ENCODE results near the gene HELZ.
"Not testable (repeated sequence)": the region's sequence is repeated elsewhere in the genome, so short reads cannot be mapped to it uniquely, and the experiment has no call there.

Gene HELZ

DNA sequence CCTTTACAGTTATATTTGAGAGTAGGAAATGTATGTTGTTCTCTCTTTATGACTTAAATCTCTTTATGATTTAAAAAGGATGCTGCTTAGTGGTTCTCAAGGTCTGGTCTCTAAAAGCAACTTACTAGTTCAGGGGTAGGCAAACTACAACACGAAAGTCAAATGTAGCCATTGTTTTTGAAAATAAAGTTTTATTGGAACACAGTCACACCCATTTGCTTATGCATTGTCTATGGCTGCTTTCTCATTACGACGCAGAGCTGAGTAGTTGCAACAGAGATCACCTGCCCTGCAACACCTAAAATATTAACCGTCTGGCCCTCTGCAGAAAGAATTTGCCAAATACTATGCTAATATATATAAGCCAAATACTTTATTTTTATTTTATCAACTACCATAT, 58.2 kb downstream of the HELZ start:
- DNase-seq (ENCODE audit: low spot score): no peak

DNA sequence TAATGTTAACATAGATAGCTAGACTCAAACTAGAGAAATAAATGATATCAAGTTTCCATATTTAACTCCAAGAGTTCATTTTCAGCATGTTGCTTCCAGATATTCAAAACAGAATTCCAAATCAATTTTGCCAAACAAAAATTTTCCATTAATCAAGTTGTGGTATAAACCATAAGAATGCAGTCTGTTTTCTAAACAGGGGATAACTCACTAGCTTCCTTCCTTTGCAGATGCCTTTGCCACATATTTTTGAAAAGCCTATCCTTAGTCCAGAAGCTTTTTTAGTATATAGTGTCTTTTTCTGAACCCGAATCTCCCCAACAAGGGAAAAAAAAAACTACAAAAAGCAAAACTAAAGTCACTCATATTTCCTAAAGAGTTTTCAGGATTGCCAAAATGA, 61.5 kb downstream of the HELZ start:
- DNase-seq (ENCODE audit: low spot score): peak; percentile 5

DNA sequence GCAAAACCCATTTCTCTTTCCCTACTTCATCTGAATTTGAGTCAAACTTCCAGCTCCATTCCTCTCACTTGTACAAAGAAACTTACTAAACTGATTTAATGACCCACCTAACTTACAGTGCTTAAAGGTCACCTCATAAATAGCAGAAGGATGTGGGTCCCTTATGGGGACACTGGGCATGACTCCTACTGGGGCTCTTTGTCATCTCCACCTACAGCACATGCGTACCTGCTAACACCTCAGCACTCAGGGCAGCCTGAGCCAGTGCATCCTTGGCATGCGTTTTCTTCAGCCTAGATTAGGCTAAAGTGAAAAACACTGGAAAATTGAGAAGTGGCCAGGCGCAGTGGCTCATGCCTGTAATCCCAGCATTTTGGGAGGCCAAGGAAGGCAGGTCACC, 63.2 kb downstream of the HELZ start:
- no peak for DNase-seq (ENCODE audit: low spot score)

DNA sequence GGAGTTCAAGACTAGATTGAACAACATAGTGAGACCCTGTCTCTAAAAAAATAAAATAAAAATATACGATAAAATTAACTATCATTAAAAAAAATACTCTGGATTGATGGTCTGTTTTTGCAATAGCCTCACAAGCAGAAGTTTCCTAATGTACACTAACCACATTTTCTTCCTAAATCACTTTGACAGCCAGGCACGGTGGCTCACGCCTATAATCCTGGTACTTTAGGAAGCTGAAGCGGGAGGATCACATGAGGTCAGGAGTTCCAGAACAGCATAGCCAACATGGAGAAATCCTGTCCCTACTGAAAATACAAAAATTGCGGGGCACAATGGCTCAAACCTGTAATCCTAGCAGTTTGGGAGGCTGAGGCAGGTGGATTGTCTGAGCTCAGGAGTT, 64.7 kb downstream of the HELZ start:
- no peak for DNase-seq (ENCODE audit: low spot score)

DNA sequence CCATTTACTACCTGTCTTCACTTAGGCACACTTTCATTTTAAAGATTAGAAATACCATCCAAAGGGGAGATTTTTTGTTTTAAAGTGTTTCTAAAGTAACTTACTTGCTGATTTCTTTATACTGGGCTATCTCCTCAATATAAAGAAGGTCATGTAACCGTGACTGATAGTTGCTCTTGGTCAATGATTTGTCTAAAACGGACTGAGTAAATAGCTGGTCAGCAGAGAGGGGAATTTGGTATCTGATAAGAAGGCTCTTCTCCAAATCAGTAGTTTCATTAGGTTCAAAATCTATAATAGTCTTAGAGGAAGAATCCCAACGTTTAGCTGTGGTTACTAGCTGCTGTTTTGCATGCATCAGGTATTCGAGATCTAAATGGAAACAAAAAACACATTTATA, 66.4 kb downstream of the HELZ start:
- no peak for DNase-seq (ENCODE audit: low spot score)

DNA sequence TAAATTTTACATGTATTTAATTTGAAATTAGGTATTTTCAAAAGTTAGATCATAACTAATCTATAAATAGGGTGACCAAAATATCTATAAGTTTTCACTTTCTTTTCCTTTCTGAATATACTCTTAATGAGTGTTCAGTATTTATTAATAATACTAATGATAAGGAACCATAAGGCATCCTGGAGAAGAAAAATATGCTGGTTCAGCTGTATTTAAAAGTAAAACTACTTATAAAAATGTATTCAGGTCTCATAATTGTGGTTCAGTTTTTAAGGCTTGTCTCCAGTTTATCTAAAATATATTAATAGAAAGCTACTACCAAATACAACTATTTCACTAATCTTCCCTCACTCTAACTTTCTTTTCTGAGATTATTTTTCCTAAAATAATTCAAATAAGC, 67.3 kb downstream of the HELZ start:
- DNase-seq (ENCODE audit: low spot score): no peak

DNA sequence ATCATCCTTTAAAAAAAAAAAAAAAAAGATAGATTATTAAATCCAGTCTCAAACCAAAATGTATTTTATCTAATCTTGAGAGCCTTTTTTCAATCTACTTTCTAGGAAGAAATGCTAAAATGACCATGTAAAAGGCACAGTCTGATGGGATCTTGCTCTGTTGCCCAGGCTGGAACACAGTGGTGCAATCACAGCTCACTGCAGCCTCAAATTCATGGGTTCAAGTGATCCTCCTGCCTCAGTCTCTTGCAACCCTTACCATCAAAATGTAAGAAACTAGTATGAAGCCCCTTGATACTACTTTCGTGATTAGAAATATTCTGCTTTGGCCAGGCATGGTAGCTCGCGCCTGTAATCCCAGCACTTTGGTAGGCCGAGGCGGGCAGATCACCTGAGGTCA, 70.8 kb downstream of the HELZ start:
- DNase-seq (ENCODE audit: low spot score): no peak

DNA sequence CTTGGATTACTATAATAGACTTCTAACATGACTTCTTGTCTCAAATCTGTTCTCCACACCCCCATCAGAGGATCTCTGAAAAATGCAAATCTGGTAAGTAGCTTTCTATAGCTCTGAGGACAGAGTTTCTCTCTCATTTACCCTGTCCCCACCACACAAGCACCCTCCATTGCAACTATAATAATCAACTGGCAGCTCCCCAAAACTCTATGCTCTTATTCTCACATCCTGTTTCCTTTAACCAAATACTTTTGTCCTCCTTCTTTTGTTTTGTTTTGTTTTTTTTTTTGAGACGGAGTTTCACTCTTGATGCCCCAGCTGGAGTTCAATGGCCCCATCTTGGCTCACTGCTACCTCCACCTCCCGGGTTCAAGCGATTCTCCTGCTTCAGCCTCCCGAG, 73.4 kb downstream of the HELZ start:
- no peak for DNase-seq (ENCODE audit: low spot score)

DNA sequence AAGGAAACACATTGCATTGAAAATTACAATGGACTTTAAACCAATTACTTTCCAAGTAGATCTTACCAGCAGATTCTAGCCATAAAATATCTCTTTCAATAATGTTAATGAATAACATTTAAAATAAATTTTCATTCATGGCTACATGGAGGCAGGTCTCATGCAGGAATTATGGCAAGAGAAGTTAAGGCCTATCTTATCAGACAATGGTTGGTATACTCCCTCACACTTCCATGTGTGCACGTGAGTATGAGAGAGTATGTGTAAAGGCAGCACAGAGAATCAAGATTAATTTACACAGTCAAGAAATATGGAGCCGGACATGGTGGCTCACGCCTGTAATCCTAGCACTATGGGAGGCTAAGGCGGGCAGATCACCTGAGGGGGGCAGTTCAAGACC, 76.5 kb downstream of the HELZ start:
- DNase-seq (ENCODE audit: low spot score): no peak

DNA sequence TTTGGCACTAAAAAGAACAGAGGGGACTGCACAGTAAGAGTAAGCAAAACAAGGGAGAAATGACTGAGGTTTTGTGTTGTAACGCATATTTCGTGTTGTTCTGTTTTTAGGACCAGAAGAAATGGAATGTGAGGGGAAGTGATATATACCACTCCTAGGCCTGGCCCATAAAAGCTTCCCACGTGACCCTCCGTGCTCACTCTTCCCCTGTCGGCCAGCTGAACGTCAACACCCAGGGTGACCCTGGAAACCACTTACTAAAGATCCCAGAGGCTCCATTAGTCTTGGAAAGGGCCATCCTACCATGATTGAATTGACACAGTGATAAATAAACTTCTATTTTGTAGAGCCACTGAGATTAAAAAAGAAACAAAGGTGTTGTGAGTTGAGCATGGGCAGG, 79.8 kb downstream of the HELZ start:
- no peak for DNase-seq (ENCODE audit: low spot score)

DNA sequence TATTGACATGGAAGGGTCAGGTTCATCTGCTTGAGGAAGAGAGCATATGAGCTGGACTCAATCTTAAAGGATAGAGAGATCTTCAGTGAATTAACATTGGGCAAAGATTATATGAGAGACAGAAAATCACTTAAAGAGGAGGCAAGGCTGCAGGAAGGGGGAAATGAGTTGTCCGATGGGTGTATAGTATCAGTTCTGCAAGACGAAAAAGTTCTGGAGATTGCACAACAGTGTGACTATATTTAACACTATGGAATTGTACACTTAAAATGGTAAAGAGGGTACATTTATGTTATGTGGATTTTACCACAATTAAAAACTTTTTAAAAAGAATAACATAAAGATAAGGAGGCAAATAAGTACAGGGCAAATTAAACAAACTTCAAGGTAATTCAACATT, 80.7 kb downstream of the HELZ start:
- no peak for DNase-seq (ENCODE audit: low spot score)

DNA sequence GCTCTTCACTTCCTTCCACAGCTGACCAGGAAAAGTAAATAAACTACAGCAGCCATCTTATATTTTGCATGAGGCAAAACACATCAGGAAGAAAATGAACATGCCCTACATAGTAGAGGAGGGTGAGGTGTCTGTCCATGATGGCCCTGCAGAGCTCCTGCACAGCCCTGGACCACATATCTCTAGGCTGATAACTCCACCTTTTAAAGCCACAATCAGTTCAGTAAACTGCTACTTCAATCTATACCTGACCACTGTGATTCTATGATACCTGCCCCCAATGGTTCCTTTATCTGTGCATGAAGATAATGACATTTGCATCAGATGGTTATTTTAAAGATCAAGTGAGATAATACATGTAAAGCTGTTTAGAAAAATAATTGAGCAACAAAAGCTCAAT, 82.2 kb downstream of the HELZ start:
- DNase-seq (ENCODE audit: low spot score): no peak

DNA sequence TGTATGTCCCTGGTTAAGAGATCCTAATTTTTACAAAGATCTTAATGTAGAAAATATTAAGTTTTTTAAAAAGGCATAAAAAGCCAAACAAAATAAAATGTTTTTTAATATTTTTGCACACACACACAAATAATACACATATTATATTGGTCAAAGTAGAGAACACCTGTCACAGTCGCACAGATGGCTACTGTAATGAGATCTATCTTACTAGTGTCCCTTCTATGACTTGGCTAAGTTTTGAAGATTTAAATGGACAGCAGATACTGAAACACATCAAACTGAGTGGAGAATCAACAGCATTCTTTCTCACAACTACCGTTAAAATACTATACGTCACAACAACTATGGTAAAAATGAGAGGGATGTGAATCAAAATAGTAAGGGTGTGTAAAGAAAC, 83.4 kb downstream of the HELZ start:
- DNase-seq (ENCODE audit: low spot score): no peak

DNA sequence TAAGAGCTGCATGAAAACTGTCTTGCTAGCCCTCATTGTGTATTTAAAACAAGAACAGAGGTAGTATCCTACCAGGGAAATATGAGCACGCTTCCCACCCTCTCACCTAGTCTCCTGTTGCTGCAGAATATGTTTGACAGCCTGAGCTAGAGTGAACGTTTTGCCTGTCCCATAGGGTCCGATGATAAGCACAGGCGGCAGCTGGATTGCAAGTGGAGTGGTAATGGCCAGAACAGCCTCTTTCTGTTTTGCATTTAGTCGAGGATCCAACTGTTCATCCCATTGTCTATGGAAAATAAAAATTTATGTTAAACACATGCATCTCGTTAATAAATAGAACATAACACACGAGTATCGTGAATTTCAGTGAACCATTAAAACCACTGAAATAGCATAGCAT, 84.2 kb downstream of the HELZ start:
- no peak for DNase-seq (ENCODE audit: low spot score)

DNA sequence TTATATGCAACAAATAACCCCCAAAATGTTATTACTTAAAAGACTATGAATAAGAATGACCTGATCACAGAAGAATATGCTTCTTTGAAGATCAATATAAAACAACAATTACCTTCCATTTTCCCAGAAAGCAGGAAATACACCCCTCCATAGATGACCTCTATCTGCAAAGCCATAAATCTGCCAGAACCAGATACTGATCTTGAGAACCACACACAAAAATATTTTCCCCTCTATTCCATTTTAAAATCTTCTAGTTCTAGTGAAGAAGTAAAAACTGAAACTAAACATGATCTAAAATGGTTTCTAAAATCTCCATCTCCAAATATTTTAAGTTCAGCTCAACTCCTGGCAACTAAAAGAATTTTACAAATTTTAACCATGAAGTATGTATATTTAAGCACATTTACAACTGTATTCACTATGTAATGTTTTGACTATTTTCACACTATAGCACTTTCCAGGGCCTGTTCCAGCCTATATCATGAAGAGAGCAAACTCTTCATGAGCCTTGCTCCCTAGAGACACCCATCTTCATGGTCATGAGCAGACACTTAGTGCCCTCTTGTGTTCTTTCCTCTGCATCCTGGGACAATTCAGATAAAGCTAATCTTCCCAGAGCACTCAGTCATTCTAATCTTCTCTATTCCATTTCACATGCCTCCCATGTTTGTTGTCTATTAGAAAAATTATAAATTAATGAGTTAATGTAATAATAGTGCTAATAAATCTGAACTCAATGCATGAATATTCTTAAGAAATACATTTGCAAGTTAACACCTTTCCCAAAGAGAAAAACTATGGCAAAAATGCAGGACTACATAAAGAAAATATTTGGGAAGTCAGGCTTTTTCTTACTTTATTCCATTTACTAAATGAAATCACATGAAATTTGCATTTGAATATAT, 87.0 kb downstream of the HELZ start:
- no peak for DNase-seq (ENCODE audit: low spot score)

DNA sequence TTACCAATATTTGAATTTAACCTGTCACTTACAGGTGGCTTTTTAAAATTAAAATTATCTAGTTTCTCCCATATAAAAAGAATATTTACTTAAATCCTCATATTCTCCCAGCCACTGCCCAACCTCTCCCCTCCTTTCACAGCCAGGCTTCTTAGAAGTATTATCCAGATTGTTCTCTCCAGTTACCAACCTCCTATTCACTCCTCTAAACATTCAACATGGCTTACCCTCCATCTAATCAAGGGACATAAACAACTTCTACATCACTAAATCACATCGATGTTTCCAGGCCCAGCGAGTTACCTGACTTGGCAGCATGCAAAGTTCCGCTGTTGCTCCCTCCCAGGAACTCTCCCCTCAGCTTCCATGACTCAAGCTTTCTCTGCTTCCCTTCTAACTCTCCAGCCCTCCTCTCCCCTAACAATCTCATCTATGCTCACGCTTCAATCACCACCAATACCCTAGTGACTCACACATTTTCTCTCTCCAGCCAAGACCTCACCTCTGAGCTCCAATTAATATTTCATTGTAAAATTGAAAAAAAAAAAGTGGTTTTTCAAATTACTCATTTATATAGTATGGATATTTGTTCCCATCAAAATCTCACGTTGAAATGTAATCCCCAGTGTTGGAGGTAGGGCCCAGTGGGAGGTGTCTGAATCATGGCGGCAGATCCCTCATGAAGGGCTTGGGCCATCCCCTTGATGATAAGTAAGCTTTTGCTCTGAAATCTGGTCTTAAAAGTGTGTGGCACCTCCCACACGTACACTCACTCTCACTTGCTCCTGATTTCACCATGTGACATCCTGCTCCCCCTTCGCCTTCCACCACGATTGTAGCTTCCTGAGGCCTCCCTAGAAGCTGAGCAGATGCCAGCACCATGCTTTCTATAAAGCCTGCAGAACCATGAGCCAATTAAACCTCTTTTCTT, 88.5 kb downstream of the HELZ start:
- no peak for DNase-seq (ENCODE audit: low spot score)

DNA sequence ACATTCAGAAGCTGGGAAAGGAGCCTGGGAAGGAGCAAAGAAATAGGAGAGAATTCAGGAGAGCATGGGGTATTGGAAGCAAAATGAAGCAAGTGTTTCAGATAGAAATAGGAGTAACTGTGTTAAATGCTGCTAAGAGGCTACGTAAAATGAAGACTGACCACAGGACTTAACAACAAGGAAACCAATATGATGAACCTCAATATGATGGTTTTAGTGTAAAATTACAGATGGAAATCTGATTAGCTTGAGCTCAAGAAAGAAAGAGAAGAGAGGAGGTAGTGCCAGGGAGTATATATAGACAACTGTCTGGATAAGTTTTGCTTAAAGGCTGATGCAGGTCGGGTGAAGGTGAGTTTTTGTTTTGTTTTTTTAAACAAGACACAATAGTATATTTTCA, 92.2 kb downstream of the HELZ start:
- DNase-seq (ENCODE audit: low spot score): no peak

DNA sequence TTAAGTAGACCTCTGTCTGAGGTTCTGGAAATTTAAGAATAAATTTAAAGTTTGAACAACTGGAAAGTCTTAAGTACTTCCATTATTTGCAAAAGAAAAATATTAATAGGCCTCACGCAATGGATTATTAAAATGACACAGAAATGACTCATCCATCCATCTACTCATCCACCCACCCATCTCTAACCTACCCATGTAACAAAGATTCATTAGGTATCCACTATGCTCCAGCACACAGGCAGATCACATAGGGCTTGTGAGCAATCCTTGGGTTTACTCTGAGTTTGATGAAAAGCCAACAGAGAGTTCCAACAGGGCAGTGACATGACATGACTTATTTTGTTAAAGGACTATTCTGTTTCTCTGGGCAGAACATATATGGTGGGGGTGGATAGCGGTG, 93.3 kb downstream of the HELZ start:
- no peak for DNase-seq (ENCODE audit: low spot score)

DNA sequence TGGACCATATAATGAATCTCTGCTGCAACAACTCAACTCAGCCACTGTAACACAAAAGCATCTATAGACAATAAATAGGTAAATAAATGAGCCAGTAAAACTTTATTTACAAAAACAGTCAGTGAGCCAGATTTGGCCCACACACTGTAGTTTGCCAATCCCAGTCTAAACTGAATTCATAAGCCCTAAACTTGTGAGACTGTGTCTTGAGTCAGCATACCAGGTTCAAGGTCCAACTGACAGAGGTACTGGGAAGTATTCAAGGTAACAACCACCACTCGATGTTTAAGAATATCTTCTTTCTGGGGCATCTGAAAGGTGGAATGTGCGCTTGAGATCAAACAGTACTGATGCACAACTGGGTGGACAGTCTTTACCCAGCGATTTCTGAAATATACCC, 94.2 kb downstream of the HELZ start:
- no peak for DNase-seq (ENCODE audit: low spot score)

DNA sequence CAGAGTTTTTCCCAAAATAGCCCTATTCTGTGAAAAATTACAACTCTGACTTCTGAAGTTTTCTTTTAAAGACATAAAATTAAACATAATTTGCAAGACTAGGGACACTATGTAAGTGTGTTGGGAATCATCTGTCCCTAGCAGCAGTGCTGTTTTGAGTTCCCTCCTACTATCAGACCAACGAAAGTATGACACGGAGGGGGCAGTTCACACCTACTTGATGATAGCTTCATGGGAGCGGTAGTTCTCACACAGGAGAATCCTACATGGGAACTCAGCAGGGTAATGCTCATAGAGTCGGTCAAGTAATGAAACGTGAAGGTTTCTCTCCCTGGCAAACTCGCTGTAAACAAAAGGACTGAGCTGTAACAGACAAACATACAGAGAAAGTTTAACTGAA, 96.6 kb downstream of the HELZ start:
- DNase-seq (ENCODE audit: low spot score): no peak

DNA sequence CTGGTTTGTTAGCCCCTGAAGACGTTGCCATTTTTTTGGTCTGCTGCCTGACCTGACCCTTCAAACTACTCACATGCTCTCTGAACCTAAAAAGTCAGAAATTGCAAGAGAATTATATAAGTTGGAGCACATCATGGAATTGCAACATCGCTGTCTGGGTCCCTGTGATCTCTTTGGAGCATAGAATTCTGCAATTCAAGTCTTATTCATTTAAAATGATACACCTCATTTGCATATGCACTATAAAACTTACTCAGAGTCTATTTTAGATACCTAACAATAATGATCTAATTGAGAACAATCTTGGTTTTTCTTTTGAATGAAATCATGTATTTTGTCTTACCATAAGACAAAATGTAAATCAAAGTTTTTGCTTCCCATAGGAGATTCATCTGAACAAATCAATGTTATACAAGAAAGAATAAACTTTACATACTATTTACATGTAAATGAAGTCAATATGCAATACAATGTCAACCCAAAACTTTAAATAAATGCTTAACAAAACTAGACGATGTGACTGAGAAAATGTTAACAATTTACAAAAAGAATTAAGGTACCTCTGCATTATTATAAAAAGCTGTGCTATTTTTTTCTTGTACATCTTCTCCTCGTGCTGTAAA, 99.7 kb downstream of the HELZ start:
- no peak for DNase-seq (ENCODE audit: low spot score)

DNA sequence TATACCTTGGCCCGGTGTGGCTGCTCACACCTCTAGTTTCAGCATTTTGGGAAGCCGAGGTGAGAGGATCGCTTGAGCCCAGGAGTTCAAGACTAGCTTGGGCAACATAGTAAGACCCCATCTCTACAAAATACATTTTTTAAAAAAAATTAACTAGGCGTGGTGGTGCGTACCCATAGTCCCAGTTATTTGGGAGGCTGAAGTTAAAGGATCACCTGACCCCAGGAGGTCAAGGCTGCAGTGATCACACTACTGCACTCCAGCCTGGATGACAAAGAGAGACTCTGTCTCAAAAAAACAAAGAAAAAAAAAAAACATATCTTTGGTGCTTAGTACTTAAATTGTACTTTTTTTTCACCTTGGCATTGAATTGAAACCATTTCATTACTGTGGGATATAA, 101.7 kb downstream of the HELZ start:
- DNase-seq (ENCODE audit: low spot score): no peak

DNA sequence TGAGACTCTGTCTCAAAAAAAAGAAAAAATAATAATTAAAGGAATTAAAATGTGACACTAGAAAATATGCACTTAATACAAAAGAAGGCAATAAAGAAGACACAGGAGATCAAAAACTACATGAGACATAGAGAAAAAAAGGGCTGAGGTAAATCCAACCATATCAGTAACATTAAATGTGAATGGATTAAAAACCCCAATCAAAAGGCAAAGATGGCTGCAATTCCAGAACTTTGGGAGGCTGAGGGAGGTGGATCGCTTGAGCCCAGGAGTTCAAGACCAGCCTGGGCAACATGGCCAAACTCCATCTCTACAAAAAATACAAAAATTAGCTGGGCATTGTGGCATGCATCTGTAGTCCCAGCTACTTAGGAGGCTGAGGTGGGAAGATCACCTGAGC, 103.0 kb downstream of the HELZ start:
- not testable (repeated sequence) for DNase-seq (ENCODE audit: low spot score)
